ENCODE results near the gene C21orf58.
A peak's percentile ranks its signal among the peaks of the same experiment; 100 is the strongest.
"Not testable (repeated sequence)": the region's sequence is repeated elsewhere in the genome, so short reads cannot be mapped to it uniquely, and the experiment has no call there.

C21orf58 gene

GRCh38 chr21:46323710-46324389 lies at the start of gene C21orf58, which contains the start of gene PCNT:
TSS of gene C21orf58 (minus strand) at chr21:46323870. CDS start at chr21:46322738, 1,132 bp downstream.
TSS of gene PCNT (plus strand) at chr21:46324156. CDS start at chr21:46324229, 73 bp downstream.
- DNase-seq (ENCODE audit: low spot score) (peak; percentile 95), FAIRE-seq (peak; percentile 62)

- not testable (repeated sequence) for FAIRE-seq; DNase-seq (ENCODE audit: low spot score)
Observed at GRCh38 chr21:46372947-46373346, 49.3 kb upstream of the C21orf58 start.

- FAIRE-seq (no peak), DNase-seq (ENCODE audit: low spot score) (no peak)
Observed at GRCh38 chr21:46372014-46372485, 48.4 kb upstream of the C21orf58 start.

GRCh38 chr21:46371204-46372013 lies 47.7 kb upstream of the C21orf58 start:
- DNase-seq (ENCODE audit: low spot score) (no peak), FAIRE-seq (no peak)

GRCh38 chr21:46369520-46370235 lies 46.0 kb upstream of the C21orf58 start:
- no peak for FAIRE-seq
- no peak for DNase-seq (ENCODE audit: low spot score)

GRCh38 chr21:46368533-46369285 lies 45.0 kb upstream of the C21orf58 start:
- FAIRE-seq (no peak), DNase-seq (ENCODE audit: low spot score) (no peak)

GRCh38 chr21:46366966-46367365 lies 43.3 kb upstream of the C21orf58 start:
- DNase-seq (ENCODE audit: low spot score) (no peak), FAIRE-seq (no peak)

- FAIRE-seq (no peak), DNase-seq (ENCODE audit: low spot score) (no peak)
Observed at GRCh38 chr21:46366561-46366960, 42.9 kb upstream of the C21orf58 start.

- no peak for FAIRE-seq
- DNase-seq (ENCODE audit: low spot score), result no peak
Observed at GRCh38 chr21:46366091-46366490, 42.4 kb upstream of the C21orf58 start.

- FAIRE-seq (no peak), DNase-seq (ENCODE audit: low spot score) (no peak)
Observed at GRCh38 chr21:46363698-46364097, 40.0 kb upstream of the C21orf58 start.

GRCh38 chr21:46362946-46363345 lies 39.3 kb upstream of the C21orf58 start:
- FAIRE-seq (no peak), DNase-seq (ENCODE audit: low spot score) (no peak)

- no peak for FAIRE-seq
- no peak for DNase-seq (ENCODE audit: low spot score)
Observed at GRCh38 chr21:46361935-46362334, 38.3 kb upstream of the C21orf58 start.

GRCh38 chr21:46361176-46361575 lies 37.5 kb upstream of the C21orf58 start:
- FAIRE-seq (no peak), DNase-seq (ENCODE audit: low spot score) (no peak)

GRCh38 chr21:46357684-46358425 lies 34.2 kb upstream of the C21orf58 start:
- no peak for FAIRE-seq
- no peak for DNase-seq (ENCODE audit: low spot score)

GRCh38 chr21:46357335-46357604 lies 33.6 kb upstream of the C21orf58 start:
- FAIRE-seq, result no peak
- no peak for DNase-seq (ENCODE audit: low spot score)

GRCh38 chr21:46356494-46357334 lies 33.0 kb upstream of the C21orf58 start:
- DNase-seq (ENCODE audit: low spot score) (no peak), FAIRE-seq (no peak)

- DNase-seq (ENCODE audit: low spot score), result no peak
- no peak for FAIRE-seq
Observed at GRCh38 chr21:46356005-46356338, 32.3 kb upstream of the C21orf58 start.

GRCh38 chr21:46355161-46356004 lies 31.7 kb upstream of the C21orf58 start:
- DNase-seq (ENCODE audit: low spot score), result no peak
- FAIRE-seq, result no peak

- no peak for DNase-seq (ENCODE audit: low spot score)
- no peak for FAIRE-seq
Observed at GRCh38 chr21:46354518-46354917, 30.8 kb upstream of the C21orf58 start.

Data from RCC 7860 (cell line).